Endothelial cell (in vitro differentiated cells): ENCODE measurements around the gene PLIN4. TPM values are rescaled to one million over a fixed set of nuclear protein-coding genes. Genes with fewer than 3 reads are reported as not detected.

Experiments
- DNase-seq: peaks from one replicate; pipeline ENCODE4 v3.0.0; 2021; ENCODE audit warnings: low spot score
- H3K27ac Mint-ChIP-seq: one replicate; pipeline ENCODE4 v1.8.0; 2021; ENCODE audit warnings: mixed read lengths, inconsistent platforms; ENCODE audit not compliant: unreplicated experiment
- H3K27me3 Mint-ChIP-seq: one replicate; pipeline ENCODE4 v1.8.0; 2021; ENCODE audit warnings: mild to moderate bottlenecking, moderate library complexity, mixed read lengths, inconsistent platforms; ENCODE audit not compliant: unreplicated experiment
- H3K36me3 Mint-ChIP-seq: one replicate; pipeline ENCODE4 v1.8.0; 2021; ENCODE audit warnings: mild to moderate bottlenecking, low read depth, mixed read lengths, inconsistent platforms; ENCODE audit not compliant: unreplicated experiment
- H3K4me1 Mint-ChIP-seq: one replicate; pipeline ENCODE4 v1.8.0; 2021; ENCODE audit warnings: mild to moderate bottlenecking, mixed read lengths, inconsistent platforms; ENCODE audit not compliant: unreplicated experiment
- H3K4me3 Mint-ChIP-seq: one replicate; pipeline ENCODE4 v1.8.0; 2021; ENCODE audit warnings: mild to moderate bottlenecking, mixed read lengths, inconsistent platforms; ENCODE audit not compliant: unreplicated experiment
- H3K9me3 Mint-ChIP-seq: one replicate; pipeline ENCODE4 v1.8.0; 2021; ENCODE audit warnings: mixed read lengths, inconsistent platforms; ENCODE audit not compliant: unreplicated experiment
- total RNA-seq: library from RNA; stranded (reverse); fragmentation: NEBNext Ultra II Directional; extraction: Animal tissue kit (Norgen Biotek cat#: 25700); gene quantifications from one replicate; pipeline ENCODE4 v1.2.1, GENCODE V29; 2021; ENCODE audit not compliant: unreplicated experiment
- TF ChIP-seq, protein P1 (sequence below): fragments of 200-600 bp; sonication (generic); IDR thresholded peaks from one replicate; pipeline ENCODE4 v1.5.0; 2021; ENCODE audit warnings: antibody characterized with exemption; ENCODE audit not compliant: unreplicated experiment

The PLIN4 gene
- total RNA-seq, 1 donor from 2014 or later = 0.13 TPM

DNA sequence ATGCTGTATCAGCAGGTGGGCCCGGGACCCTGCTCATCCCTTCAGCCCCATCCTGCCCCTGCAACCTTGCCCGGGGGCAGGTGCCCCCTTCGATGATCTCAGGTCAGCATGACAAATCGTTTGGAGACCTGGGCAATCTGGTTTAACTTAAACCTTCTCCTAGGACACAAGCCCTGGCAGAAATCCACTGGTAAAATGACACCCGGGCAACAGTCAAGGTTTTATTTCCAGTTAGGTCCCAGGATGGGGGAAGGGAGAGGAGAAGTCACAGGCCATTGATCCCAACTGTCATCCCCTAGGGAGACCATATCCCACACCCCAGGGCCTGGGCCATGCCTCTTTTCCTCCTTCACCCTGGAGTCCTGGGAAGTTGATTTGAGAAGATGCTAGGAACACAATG lies 18.5 kb upstream of the PLIN4 start:
- no peak for DNase-seq
- Mint-ChIP-seq H3K36me3 (no peaks in the 10 kb centered on the region), H3K4me3 (no peak overlapping the region), H3K4me1 (peaks cover 6% of the 10 kb centered on the region), H3K9me3 (no peaks in the 10 kb centered on the region), H3K27me3 (peaks cover 5% of the 10 kb centered on the region), H3K27ac (no peak overlapping the region)
- TF ChIP-seq, protein P1, sequence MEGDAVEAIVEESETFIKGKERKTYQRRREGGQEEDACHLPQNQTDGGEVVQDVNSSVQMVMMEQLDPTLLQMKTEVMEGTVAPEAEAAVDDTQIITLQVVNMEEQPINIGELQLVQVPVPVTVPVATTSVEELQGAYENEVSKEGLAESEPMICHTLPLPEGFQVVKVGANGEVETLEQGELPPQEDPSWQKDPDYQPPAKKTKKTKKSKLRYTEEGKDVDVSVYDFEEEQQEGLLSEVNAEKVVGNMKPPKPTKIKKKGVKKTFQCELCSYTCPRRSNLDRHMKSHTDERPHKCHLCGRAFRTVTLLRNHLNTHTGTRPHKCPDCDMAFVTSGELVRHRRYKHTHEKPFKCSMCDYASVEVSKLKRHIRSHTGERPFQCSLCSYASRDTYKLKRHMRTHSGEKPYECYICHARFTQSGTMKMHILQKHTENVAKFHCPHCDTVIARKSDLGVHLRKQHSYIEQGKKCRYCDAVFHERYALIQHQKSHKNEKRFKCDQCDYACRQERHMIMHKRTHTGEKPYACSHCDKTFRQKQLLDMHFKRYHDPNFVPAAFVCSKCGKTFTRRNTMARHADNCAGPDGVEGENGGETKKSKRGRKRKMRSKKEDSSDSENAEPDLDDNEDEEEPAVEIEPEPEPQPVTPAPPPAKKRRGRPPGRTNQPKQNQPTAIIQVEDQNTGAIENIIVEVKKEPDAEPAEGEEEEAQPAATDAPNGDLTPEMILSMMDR = no peak

DNA sequence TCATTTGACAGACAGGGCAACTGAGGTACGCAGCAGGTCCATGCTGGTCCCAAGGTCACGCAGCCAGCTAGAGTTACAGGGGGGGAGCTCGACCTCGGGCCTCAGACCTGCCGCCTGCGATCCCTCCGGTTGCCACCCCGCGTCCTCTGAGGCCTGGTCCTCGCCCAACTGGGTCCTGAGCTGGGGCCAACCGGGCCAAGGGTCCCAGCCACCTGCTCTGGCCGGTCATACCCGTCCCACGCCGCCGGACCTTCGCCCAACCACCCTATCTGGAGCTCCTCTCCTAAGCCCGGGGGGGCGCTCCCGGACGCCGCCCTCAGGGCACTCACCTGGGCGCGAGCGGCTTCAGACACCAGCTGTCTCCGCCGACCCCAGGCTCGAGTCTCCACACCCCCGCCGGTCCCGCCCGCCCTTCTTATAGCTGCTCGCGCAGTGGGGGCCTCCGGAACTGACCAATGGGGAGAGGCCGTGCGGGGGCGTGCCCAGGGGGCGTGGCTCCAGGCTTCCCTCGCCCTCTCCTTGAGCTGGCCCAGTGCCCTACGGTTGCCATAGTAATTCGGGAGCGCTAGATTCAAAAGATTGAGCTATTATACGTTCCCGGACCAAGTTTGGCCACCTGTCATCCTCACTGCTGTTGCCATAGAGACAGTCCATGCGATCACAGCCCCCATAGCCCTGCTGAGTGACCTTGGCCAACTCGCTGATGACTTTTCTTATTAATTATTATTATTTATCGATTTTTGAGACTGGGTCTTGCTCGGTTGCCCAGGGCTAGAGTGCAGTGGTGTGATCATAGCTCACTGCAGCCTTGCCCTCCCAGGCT lies 16.8 kb upstream of the PLIN4 start, which contains the start of gene PLIN5:
Gene PLIN5 (minus strand): TSS at position 389 of the 823 bp plus-strand sequence. CDS start 1,150 bp downstream, outside the sequence.
- Mint-ChIP-seq H3K4me3 (no peak within 1 kb of the TSS), H3K4me1 (peaks cover 4% of the 10 kb centered on the region), H3K27ac (peak within 1 kb of the TSS; percentile 64), H3K9me3 (no peaks in the 10 kb centered on the region), H3K36me3 (no peaks in the 10 kb centered on the region), H3K27me3 (peaks cover 3% of the 10 kb centered on the region)
- DNase-seq = peak; percentile 77
- TF ChIP-seq, protein P1 = no peak

DNA sequence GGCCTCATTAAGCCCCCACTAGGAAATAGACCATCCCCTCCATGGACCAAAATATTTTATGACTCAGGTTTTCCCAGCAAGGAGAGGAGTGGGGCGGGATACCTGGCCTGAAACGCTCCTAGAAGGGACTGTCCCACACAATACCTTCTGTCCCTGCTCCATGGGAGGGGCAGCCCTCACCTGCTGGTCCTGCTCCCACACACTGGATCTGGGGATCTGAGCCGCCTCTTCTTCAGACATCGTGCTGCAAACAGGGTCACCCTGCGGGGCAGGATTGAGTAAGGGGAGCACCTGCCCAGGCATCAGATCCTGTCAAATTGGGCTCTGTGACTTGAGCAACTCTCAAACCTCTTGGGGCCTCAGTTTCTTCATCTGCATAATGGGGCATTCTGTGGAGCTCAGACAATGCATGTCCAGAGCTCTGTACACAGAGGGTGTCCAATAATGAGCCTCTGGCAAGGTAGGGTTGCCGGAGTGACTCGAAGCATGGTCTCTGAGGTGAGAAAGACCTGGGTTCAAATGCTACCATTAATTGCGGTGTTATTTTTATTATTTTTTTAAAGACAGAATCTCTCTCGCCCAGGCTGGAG lies 15.6 kb upstream of the PLIN4 start:
- H3K4me1 Mint-ChIP-seq = no peaks in the 10 kb centered on the region
- H3K9me3 Mint-ChIP-seq = no peaks in the 10 kb centered on the region
- H3K27ac Mint-ChIP-seq = no peak overlapping the region
- no peaks in the 10 kb centered on the region for H3K36me3 Mint-ChIP-seq
- no peak overlapping the region for H3K4me3 Mint-ChIP-seq
- no peaks in the 10 kb centered on the region for H3K27me3 Mint-ChIP-seq
- TF ChIP-seq, protein P1 = no peak
- no peak for DNase-seq

DNA sequence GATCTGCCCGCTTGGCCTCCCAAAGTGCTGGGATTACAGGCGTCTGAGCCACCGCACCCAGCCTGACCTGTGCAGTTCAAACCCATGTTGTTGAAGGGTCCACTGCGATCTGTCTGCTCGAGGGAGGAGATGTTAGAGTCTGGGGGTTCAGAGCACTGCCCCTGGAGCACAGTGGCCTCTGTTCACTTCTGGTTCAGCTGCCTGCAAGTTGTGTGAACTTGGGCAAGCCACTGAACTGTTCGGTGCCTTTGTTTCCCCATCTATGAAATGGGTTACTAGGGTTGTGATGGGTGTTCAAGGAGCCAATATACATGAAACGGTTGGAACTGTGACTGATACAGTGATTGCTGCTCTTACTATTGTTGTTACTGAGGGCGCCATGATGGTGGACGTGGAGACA lies 15.0 kb upstream of the PLIN4 start:
- Mint-ChIP-seq H3K9me3 (no peaks in the 10 kb centered on the region), H3K27ac (no peak overlapping the region), H3K36me3 (no peaks in the 10 kb centered on the region), H3K4me3 (no peak overlapping the region), H3K4me1 (no peaks in the 10 kb centered on the region), H3K27me3 (no peaks in the 10 kb centered on the region)
- TF ChIP-seq, protein P1 = no peak
- DNase-seq = no peak
